DOHH2 (cell line): ENCODE data around the gene FNIP1.

Experiments
- H3F3A ChIP-seq: fragments of 200-600 bp; sonication (generic), shearing (Covaris generic); 2 replicates; pipeline ENCODE4 v1.6.0; 2016; ENCODE audit warnings: antibody characterized with exemption, mild to moderate bottlenecking; ENCODE audit not compliant: control insufficient read depth, insufficient read depth
- H3K27ac ChIP-seq: fragments of 200-600 bp; sonication (generic); 2 replicates; pipeline ENCODE4 v1.5.1; 2014; ENCODE audit warnings: low read depth, mild to moderate bottlenecking, low read length, moderate library complexity
- H3K27me3 ChIP-seq: fragments of 200-600 bp; sonication (generic); 2 replicates; pipeline ENCODE4 v1.6.1; 2014; ENCODE audit warnings: mild to moderate bottlenecking, low read length, mixed read lengths; ENCODE audit not compliant: control insufficient read depth
- H3K36me3 ChIP-seq: fragments of 200-600 bp; sonication (generic); 2 replicates; pipeline ENCODE4 v1.6.1; 2014; ENCODE audit warnings: mild to moderate bottlenecking, low read length, moderate library complexity, mixed read lengths; ENCODE audit not compliant: control insufficient read depth
- H3K4me1 ChIP-seq: fragments of 200-600 bp; sonication (generic); 2 replicates; pipeline ENCODE4 v1.6.1; 2014; ENCODE audit warnings: mild to moderate bottlenecking, low read length, mixed read lengths; ENCODE audit not compliant: control insufficient read depth
- H3K4me2 ChIP-seq: fragments of 200-600 bp; sonication (generic); 2 replicates; pipeline ENCODE4 v1.6.0; 2014; ENCODE audit warnings: mild to moderate bottlenecking, low read length, moderate library complexity
- H3K4me3 ChIP-seq: fragments of 200-600 bp; sonication (generic); 2 replicates; pipeline ENCODE4 v1.5.1; 2014; ENCODE audit warnings: mild to moderate bottlenecking, low read length, mixed read lengths
- H3K79me2 ChIP-seq: fragments of 200-600 bp; sonication (generic); 2 replicates; pipeline ENCODE4 v1.6.1; 2014; ENCODE audit warnings: mild to moderate bottlenecking, low read length, mixed read lengths; ENCODE audit not compliant: control insufficient read depth
- H3K9me2 ChIP-seq: fragments of 200-600 bp; sonication (generic); replicated peaks from 2 replicates; pipeline ENCODE4 v1.6.1; 2014; ENCODE audit warnings: mild to moderate bottlenecking, low read length, mixed read lengths; ENCODE audit not compliant: control insufficient read depth
- H3K9me3 ChIP-seq: fragments of 200-600 bp; sonication (generic); 2 replicates; pipeline ENCODE4 v1.6.1; 2014; ENCODE audit warnings: antibody characterized with exemption, low read length, mixed read lengths; ENCODE audit not compliant: control insufficient read depth, insufficient read depth
- H4K20me1 ChIP-seq: fragments of 200-600 bp; sonication (generic); 2 replicates; pipeline ENCODE4 v1.6.0; 2014; ENCODE audit warnings: low read depth, mild to moderate bottlenecking, antibody characterized with exemption, low read length, moderate library complexity; ENCODE audit not compliant: control insufficient read depth, insufficient read depth
- CTCF ChIP-seq: fragments of 200-600 bp; sonication (generic); IDR thresholded peaks from one replicate; pipeline ENCODE4 v1.5.1; 2014; ENCODE audit warnings: antibody characterized with exemption, mild to moderate bottlenecking, low read depth, low read length; ENCODE audit not compliant: poor library complexity, severe bottlenecking
- EZH2phosphoT487 ChIP-seq: fragments of 200-600 bp; sonication (generic); IDR thresholded peaks from 2 replicates; pipeline ENCODE4 v1.6.1; 2017; ENCODE audit warnings: borderline replicate concordance, mild to moderate bottlenecking, antibody characterized with exemption, low read length, moderate library complexity, mixed read lengths

The FNIP1 gene

GRCh38 chr5:131661933-131662332 lies 134.9 kb downstream of the FNIP1 start:
- no peak overlapping the region for H3K4me3 ChIP-seq
- no peaks in the 10 kb centered on the region for H4K20me1 ChIP-seq
- no peak overlapping the region for H3K27ac ChIP-seq
- H3F3A ChIP-seq, result no peaks in the 10 kb centered on the region
- no peak overlapping the region for H3K4me2 ChIP-seq
- no peaks in the 10 kb centered on the region for H3K9me2 ChIP-seq
- no peaks in the 10 kb centered on the region for H3K9me3 ChIP-seq
- H3K27me3 ChIP-seq, result no peaks in the 10 kb centered on the region
- TF ChIP-seq EZH2phosphoT487, result no peak
- no peak for TF ChIP-seq CTCF
- peaks cover 42% of the 10 kb centered on the region for H3K36me3 ChIP-seq
- H3K4me1 ChIP-seq, result no peaks in the 10 kb centered on the region
- H3K79me2 ChIP-seq, result no peaks in the 10 kb centered on the region

DNA sequence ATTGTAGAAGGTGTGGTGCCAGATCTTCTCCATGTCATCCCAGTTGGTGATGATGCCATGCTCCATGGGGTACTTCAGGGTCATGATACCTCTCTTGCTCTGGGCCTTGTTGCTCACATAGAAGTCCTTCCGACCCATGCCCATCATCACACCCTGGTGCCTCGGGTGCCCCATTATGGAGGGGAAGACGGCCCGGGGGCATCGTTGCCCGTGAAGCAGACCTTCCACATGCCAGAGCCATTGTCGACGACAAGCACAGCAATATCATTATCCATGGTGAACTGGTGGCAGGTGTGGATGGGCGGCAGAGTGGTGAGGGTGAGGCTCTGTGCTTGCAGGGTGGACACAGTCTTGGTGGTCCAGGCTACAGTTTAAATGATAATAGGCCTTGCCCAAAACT lies 137.0 kb downstream of the FNIP1 start:
- peaks cover 36% of the 10 kb centered on the region for H3K36me3 ChIP-seq

GRCh38 chr5:131659290-131659689 lies 137.5 kb downstream of the FNIP1 start:
- no peak overlapping the region for H3K27ac ChIP-seq
- H3K36me3 ChIP-seq, result peaks cover 36% of the 10 kb centered on the region
- H4K20me1 ChIP-seq, result no peaks in the 10 kb centered on the region
- no peaks in the 10 kb centered on the region for H3F3A ChIP-seq
- TF ChIP-seq EZH2phosphoT487 (no peak), CTCF (no peak)
- H3K9me2 ChIP-seq, result no peaks in the 10 kb centered on the region
- H3K9me3 ChIP-seq, result no peaks in the 10 kb centered on the region
- no peaks in the 10 kb centered on the region for H3K79me2 ChIP-seq
- H3K4me1 ChIP-seq, result no peaks in the 10 kb centered on the region
- H3K27me3 ChIP-seq, result no peaks in the 10 kb centered on the region
- H3K4me3 ChIP-seq, result no peak overlapping the region
- no peak overlapping the region for H3K4me2 ChIP-seq

More for the DNA sequence above, 137.0 kb downstream of the FNIP1 start:
- Histone ChIP-seq H4K20me1 (no peaks in the 10 kb centered on the region), H3K27me3 (no peaks in the 10 kb centered on the region), H3K9me3 (no peaks in the 10 kb centered on the region), H3K4me1 (no peaks in the 10 kb centered on the region), H3F3A (no peaks in the 10 kb centered on the region), H3K27ac (no peak overlapping the region), H3K4me3 (no peak overlapping the region), H3K4me2 (no peak overlapping the region), H3K9me2 (no peaks in the 10 kb centered on the region), H3K79me2 (no peaks in the 10 kb centered on the region)
- TF ChIP-seq EZH2phosphoT487 (no peak), CTCF (no peak)
